NCI-H187 (cell line): Measurements from ENCODE around the gene SOX6.
A peak's percentile ranks its signal among the peaks of the same experiment; 100 is the strongest.

Experiments
- DNase-seq, 2 experiments: peaks; one replicate each; lab custom pipeline; 2025; lab: John Stamatoyannopoulos, UW

The SOX6 gene

GRCh38 chr11:16317712-16318111 lies 38.6 kb downstream of the SOX6 start:
- no peak for DNase-seq

GRCh38 chr11:16313846-16314245 lies 42.5 kb downstream of the SOX6 start:
- DNase-seq, result no peak

- DNase-seq, result no peak
Measured at GRCh38 chr11:16312233-16312765, 44.0 kb downstream of the SOX6 start.

- DNase-seq, result no peak
Measured at GRCh38 chr11:16311831-16312230, 44.5 kb downstream of the SOX6 start.

- DNase-seq, result no peak
Measured at GRCh38 chr11:16310943-16311342, 45.4 kb downstream of the SOX6 start.

GRCh38 chr11:16309226-16309625 lies 47.1 kb downstream of the SOX6 start:
- no peak for DNase-seq

GRCh38 chr11:16301462-16301861 lies 54.9 kb downstream of the SOX6 start:
- DNase-seq, result no peak

- DNase-seq, result peak; percentile 59 to 69
Measured at GRCh38 chr11:16299884-16300782, 56.2 kb downstream of the SOX6 start.

- no peak for DNase-seq
Measured at GRCh38 chr11:16299390-16299789, 57.0 kb downstream of the SOX6 start.

GRCh38 chr11:16297332-16297731 lies 59.0 kb downstream of the SOX6 start:
- DNase-seq, result no peak

GRCh38 chr11:16296273-16296672 lies 60.1 kb downstream of the SOX6 start:
- DNase-seq, result no peak

GRCh38 chr11:16295592-16295991 lies 60.8 kb downstream of the SOX6 start:
- no peak for DNase-seq

GRCh38 chr11:16293204-16293681 lies 63.1 kb downstream of the SOX6 start:
- DNase-seq, result no peak

GRCh38 chr11:16292167-16292859 lies 64.0 kb downstream of the SOX6 start:
- no peak for DNase-seq

GRCh38 chr11:16291729-16292128 lies 64.6 kb downstream of the SOX6 start:
- no peak for DNase-seq

GRCh38 chr11:16289541-16289940 lies 66.8 kb downstream of the SOX6 start:
- no peak for DNase-seq

GRCh38 chr11:16287630-16288280 lies 68.6 kb downstream of the SOX6 start:
- no peak for DNase-seq

GRCh38 chr11:16286095-16286494 lies 70.3 kb downstream of the SOX6 start:
- no peak for DNase-seq

GRCh38 chr11:16280256-16280682 lies 76.1 kb downstream of the SOX6 start:
- DNase-seq, result peak; percentile 91 to 97

GRCh38 chr11:16279524-16279923 lies 76.8 kb downstream of the SOX6 start:
- DNase-seq, result no peak

- DNase-seq, result no peak
Measured at GRCh38 chr11:16278979-16279378, 77.4 kb downstream of the SOX6 start.

GRCh38 chr11:16278273-16278672 lies 78.1 kb downstream of the SOX6 start:
- DNase-seq, result no peak
